Ovary (tissue), 3 donors: ENCODE measurements around the gene DNM1.

Source experiments
- EP300 ChIP-seq: sonication (generic); formaldehyde crosslinking; IDR thresholded peaks from one replicate; pipeline ENCODE4 v1.6.1; 2017; ENCODE audit warnings: antibody characterized with exemption
- POLR2A ChIP-seq: fragments of 450-650 bp; IDR thresholded peaks from one replicate; pipeline ENCODE4 v1.6.1; 2017; ENCODE audit warnings: antibody characterized with exemption, mild to moderate bottlenecking, moderate library complexity
- TF ChIP-seq, protein P1 (sequence below), 3 donors: fragments of 450-650 bp in 2 of 3; fragments of 200-600 bp in 1 of 3; IDR thresholded peaks; one replicate each; pipeline versions ENCODE4 v1.5.1 to v1.8.0; 2016 to 2022; ENCODE audit warnings: antibody characterized with exemption in 3 of 3, mild to moderate bottlenecking in 1 of 3
- donor health status: DM: no; HTN: no; CAD: no.

DNA sequence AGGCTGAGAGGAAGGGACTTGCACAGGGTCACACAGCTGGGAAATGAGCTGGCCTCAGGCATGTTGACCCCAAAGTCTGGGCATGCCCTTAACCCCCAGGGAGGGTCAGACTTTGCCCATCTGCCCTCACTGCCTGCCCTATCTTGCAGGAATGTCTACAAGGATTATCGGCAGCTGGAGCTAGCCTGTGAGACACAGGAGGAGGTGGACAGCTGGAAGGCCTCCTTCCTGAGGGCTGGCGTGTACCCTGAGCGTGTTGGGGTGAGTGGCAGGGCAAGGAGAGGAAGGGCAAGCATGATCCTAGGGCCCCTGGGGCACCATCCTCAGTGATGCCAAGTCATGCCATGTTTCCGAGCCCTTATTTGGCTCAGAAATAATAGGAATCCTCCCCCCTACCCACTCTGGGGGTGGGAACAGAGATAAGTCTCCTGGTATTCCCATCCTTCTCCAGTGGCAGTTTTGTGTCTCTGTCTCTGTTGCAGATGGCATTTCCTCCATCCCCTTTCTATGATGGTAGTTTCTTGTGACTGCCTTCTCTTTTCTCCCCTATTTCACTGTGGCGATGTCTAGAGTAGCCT lies 44.1 kb downstream of the DNM1 start:
- TF ChIP-seq, protein P1, sequence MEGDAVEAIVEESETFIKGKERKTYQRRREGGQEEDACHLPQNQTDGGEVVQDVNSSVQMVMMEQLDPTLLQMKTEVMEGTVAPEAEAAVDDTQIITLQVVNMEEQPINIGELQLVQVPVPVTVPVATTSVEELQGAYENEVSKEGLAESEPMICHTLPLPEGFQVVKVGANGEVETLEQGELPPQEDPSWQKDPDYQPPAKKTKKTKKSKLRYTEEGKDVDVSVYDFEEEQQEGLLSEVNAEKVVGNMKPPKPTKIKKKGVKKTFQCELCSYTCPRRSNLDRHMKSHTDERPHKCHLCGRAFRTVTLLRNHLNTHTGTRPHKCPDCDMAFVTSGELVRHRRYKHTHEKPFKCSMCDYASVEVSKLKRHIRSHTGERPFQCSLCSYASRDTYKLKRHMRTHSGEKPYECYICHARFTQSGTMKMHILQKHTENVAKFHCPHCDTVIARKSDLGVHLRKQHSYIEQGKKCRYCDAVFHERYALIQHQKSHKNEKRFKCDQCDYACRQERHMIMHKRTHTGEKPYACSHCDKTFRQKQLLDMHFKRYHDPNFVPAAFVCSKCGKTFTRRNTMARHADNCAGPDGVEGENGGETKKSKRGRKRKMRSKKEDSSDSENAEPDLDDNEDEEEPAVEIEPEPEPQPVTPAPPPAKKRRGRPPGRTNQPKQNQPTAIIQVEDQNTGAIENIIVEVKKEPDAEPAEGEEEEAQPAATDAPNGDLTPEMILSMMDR (IDR thresholded peaks at IDR 0.05): no peak
- TF ChIP-seq POLR2A (no peak), EP300 (no peak)
